Karpas-422 (cell line): ENCODE measurements around the gene RGS1. TPM values are rescaled to one million over a fixed set of nuclear protein-coding genes. Genes with fewer than 3 reads are reported as not detected.
A peak's percentile ranks its signal among the peaks of the same experiment; 100 is the strongest.

Experiments used
- DNase-seq: peaks from one replicate; pipeline ENCODE4 v3.0.0-alpha.2; 2015
- H2AFZ ChIP-seq: fragments of 200-600 bp; sonication (generic); 2 replicates; pipeline ENCODE4 v1.6.1; 2014; ENCODE audit warnings: antibody characterized with exemption, low read length, mixed read lengths
- H3K27ac ChIP-seq: fragments of 200-600 bp; sonication (generic); 2 replicates; pipeline ENCODE4 v1.5.1; 2014; ENCODE audit warnings: mild to moderate bottlenecking, low read length, moderate library complexity
- H3K27me3 ChIP-seq: fragments of 200-600 bp; sonication (generic); 2 replicates; pipeline ENCODE4 v1.6.1; 2014; ENCODE audit warnings: low read length, mixed read lengths
- H3K36me3 ChIP-seq: fragments of 200-600 bp; sonication (generic); 2 replicates; pipeline ENCODE4 v1.6.1; 2014; ENCODE audit warnings: low read length, mixed read lengths; ENCODE audit not compliant: insufficient read depth
- H3K4me1 ChIP-seq: fragments of 200-600 bp; sonication (generic); 2 replicates; pipeline ENCODE4 v1.6.1; 2014; ENCODE audit warnings: mild to moderate bottlenecking, low read length, mixed read lengths
- H3K4me2 ChIP-seq: fragments of 200-600 bp; sonication (generic); 2 replicates; pipeline ENCODE4 v1.6.1; 2014; ENCODE audit warnings: low read length, low read depth, mild to moderate bottlenecking; ENCODE audit not compliant: poor library complexity, severe bottlenecking
- H3K4me3 ChIP-seq: fragments of 200-600 bp; sonication (generic); 2 replicates; pipeline ENCODE4 v1.5.1; 2014; ENCODE audit warnings: mild to moderate bottlenecking, antibody characterized with exemption, low read length, mixed read lengths
- H3K79me2 ChIP-seq: fragments of 200-600 bp; sonication (generic); 2 replicates; pipeline ENCODE4 v1.6.1; 2014; ENCODE audit warnings: mild to moderate bottlenecking, low read length, mixed read lengths
- H3K9ac ChIP-seq: fragments of 200-600 bp; sonication (generic); 2 replicates; pipeline ENCODE4 v1.6.0; 2014; ENCODE audit warnings: low read length
- H3K9me2 ChIP-seq: fragments of 200-600 bp; sonication (generic), shearing (Covaris generic); replicated peaks from 2 replicates; pipeline ENCODE4 v1.6.0; 2014; ENCODE audit warnings: mild to moderate bottlenecking, low read length, moderate library complexity; ENCODE audit not compliant: insufficient read depth
- H3K9me3 ChIP-seq: fragments of 300-700, 200-600 bp; sonication (generic); 2 replicates; pipeline ENCODE4 v1.6.1; 2014; ENCODE audit warnings: low read length, mixed read lengths
- H4K20me1 ChIP-seq: fragments of 200-600 bp; sonication (generic); 2 replicates; pipeline ENCODE4 v1.6.1; 2014; ENCODE audit warnings: mild to moderate bottlenecking, antibody characterized with exemption, low read length, low read depth; ENCODE audit not compliant: insufficient read depth
- total RNA-seq: library from RNA; depleted of rRNA; stranded (reverse); fragments of >200 nt; shearing (Covaris generic); gene quantifications from 2 replicates; pipeline ENCODE4 v1.2.3, GENCODE V29; 2014; ENCODE audit warnings: low replicate concordance; rRNA removed

RGS1 gene
- total RNA-seq, 1 experiment from 2014 or later: 3.5 TPM

DNA sequence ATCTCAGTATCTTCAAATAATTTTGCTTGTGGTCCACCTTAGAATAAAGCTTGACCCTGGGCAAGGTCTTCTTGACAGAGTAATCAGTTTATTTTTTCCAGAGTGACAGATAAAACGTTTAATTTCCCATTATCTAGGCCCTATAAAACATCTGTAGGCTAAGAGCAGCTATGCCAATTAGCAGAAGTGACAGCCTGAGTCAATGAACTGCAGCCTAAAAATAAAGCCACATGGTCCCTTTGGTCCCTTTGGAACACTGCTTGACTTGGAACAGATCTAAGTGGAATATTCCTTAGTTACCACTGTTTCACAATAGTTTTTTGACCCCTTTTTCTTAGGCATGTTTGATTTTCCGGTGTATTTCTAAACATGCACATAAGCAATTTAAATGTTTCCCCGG lies 54.0 kb downstream of the RGS1 start:
- H4K20me1 ChIP-seq: no peaks in the 10 kb centered on the region
- peak overlapping the region; percentile 95 for H3K4me2 ChIP-seq
- peak overlapping the region; percentile 60 for H3K9ac ChIP-seq
- H3K9me3 ChIP-seq: no peaks in the 10 kb centered on the region
- H3K27ac ChIP-seq: peak overlapping the region; percentile 100
- peaks cover 96% of the 10 kb centered on the region for H3K4me1 ChIP-seq
- no peaks in the 10 kb centered on the region for H3K36me3 ChIP-seq
- no peaks in the 10 kb centered on the region for H3K27me3 ChIP-seq
- no peaks in the 10 kb centered on the region for H3K79me2 ChIP-seq
- peak; percentile 69 for DNase-seq
- no peaks in the 10 kb centered on the region for H3K9me2 ChIP-seq
- H3K4me3 ChIP-seq: peak overlapping the region; percentile 19; the same call in 1 of the 2 replicates
- H2AFZ ChIP-seq: peak overlapping the region; percentile 38; the same call in 1 of the 2 replicates

Other genes with a start within 250 kb of the RGS1 start
- 176 and 462 TPM in 2 replicates for gene RGS13, start 60.4 kb downstream of the RGS1 start, total RNA-seq
- 35.3 and 39.8 TPM in 2 replicates for gene RGS2, start 233.3 kb downstream of the RGS1 start, total RNA-seq